HepG2 (cell line): Measurements from ENCODE around the gene FGFBP1. TPM values are rescaled to one million over a fixed set of nuclear protein-coding genes. Genes with fewer than 3 reads are reported as not detected.

Source experiments
- ATAC-seq: fragments of 200-7000 bp; cut with Tn5 transposase; 3 replicates; pipeline ENCODE4 v1.9.1; 2020; ENCODE audit warnings: mild to moderate bottlenecking, moderate library complexity
- BruUV-seq: library from RNA; stranded (reverse); fragments of 400-500 nt; replicated peaks from 2 replicates; lab custom pipeline; 2021; lab: Mats Ljungman, UMichigan
- CTCF ChIA-PET: fragments of 300-600 bp; formaldehyde crosslinking; extraction: SDS; loops from one replicate; lab custom pipeline; 2021; ENCODE audit warnings: low total read pairs, inconsistent platforms, low intra/inter-chr PET ratio; lab: Yijun Ruan, JAX
- POLR2A ChIA-PET: fragments of 350-600 bp; sonication (Branson Sonifier 250); formaldehyde crosslinking; loops from one replicate; lab custom pipeline; 2020; ENCODE audit warnings: antibody characterized with exemption, inconsistent platforms; lab: Yijun Ruan, JAX
- DNase-seq: peaks from one replicate; pipeline ENCODE4 v3.0.0-alpha.2; 2015; ENCODE audit warnings: low spot score
- FAIRE-seq: peaks from 3 replicates; lab custom pipeline; 2011; peaks lifted over from hg19 to GRCh38; lab: Jason Lieb, UNC
- H2AFZ ChIP-seq: one replicate; pipeline ENCODE4 v1.6.1; 2011; ENCODE audit warnings: low read length, inconsistent platforms
- H3K27ac ChIP-seq: fragments of 300-600 bp; 3 replicates; pipeline ENCODE4 v1.8.0; 2011; ENCODE audit warnings: mixed run types, mild to moderate bottlenecking, mixed read lengths, low read length, inconsistent platforms; ENCODE audit not compliant: insufficient read depth; ENCODE audit errors: extremely low read length
- H3K27me3 ChIP-seq, 2 experiments: fragments of 200-600 bp in 1 of 2; 2 replicates in 1 of 2; 3 replicates in 1 of 2; pipeline versions ENCODE4 v1.6.0 to v1.8.0; 2011; ENCODE audit warnings: low read length in 2 of 2, mild to moderate bottlenecking in 2 of 2, moderate library complexity in 2 of 2, inconsistent platforms in 1 of 2; ENCODE audit not compliant: insufficient read depth in 2 of 2, control insufficient read depth in 1 of 2
- H3K36me3 ChIP-seq, 2 experiments: fragments of 200-600 bp in 1 of 2; replicated peaks in 1 of 2; 2 replicates in 1 of 2; 3 replicates in 1 of 2; pipeline versions ENCODE4 v1.5.1 to v1.8.0; 2011; ENCODE audit warnings: low read length in 2 of 2, inconsistent platforms in 1 of 2; ENCODE audit not compliant: insufficient read depth in 2 of 2, control insufficient read depth in 1 of 2
- H3K4me1 ChIP-seq: 2 replicates; pipeline ENCODE4 v1.5.1; 2012; ENCODE audit warnings: low read length, inconsistent platforms; ENCODE audit not compliant: insufficient read depth
- H3K4me2 ChIP-seq: 2 replicates; pipeline ENCODE4 v1.6.0; 2011; ENCODE audit warnings: low read depth, low read length, inconsistent platforms
- H3K4me3 ChIP-seq, 3 experiments: fragments of 200-600 bp in 1 of 3; sonication (generic), shearing (Covaris generic) in 1 of 3; replicated peaks in 1 of 3; 2 replicates each; pipeline ENCODE4 v1.5.1; 2011 to 2016; ENCODE audit warnings: low read length in 3 of 3, inconsistent platforms in 2 of 3, low read depth in 2 of 3, mild to moderate bottlenecking in 2 of 3, control low read depth in 1 of 3, mixed read lengths in 1 of 3; ENCODE audit not compliant: insufficient read depth in 1 of 3
- H3K79me2 ChIP-seq: one replicate; pipeline ENCODE4 v1.6.1; 2011; ENCODE audit warnings: low read length, inconsistent platforms; ENCODE audit not compliant: insufficient read depth
- H3K9ac ChIP-seq: 2 replicates; pipeline ENCODE4 v1.6.0; 2011; ENCODE audit warnings: mild to moderate bottlenecking, low read depth, low read length, inconsistent platforms; ENCODE audit not compliant: insufficient read depth
- H3K9me3 ChIP-seq: 2 replicates; pipeline ENCODE4 v1.5.1; 2012; ENCODE audit warnings: mild to moderate bottlenecking, low read length
- H4K20me1 ChIP-seq: 2 replicates; pipeline ENCODE4 v1.6.0; 2011; ENCODE audit warnings: inconsistent platforms, mild to moderate bottlenecking, low read length, moderate library complexity; ENCODE audit not compliant: insufficient read depth
- AKAP8 ChIP-seq: sonication (generic); formaldehyde crosslinking; IDR thresholded peaks from 2 replicates; pipeline ENCODE4 v1.5.1; 2020; ENCODE audit warnings: mild to moderate bottlenecking, missing genetic modification reagents
- CBX5 ChIP-seq: sonication (generic); formaldehyde crosslinking; IDR thresholded peaks from 2 replicates; pipeline ENCODE4 v1.4.0; 2020; ENCODE audit warnings: missing genetic modification reagents, borderline replicate concordance
- HNF1B ChIP-seq: sonication (generic); formaldehyde crosslinking; IDR thresholded peaks from 2 replicates; pipeline ENCODE4 v1.5.1; 2020; ENCODE audit warnings: mild to moderate bottlenecking, moderate library complexity, missing genetic modification reagents
- HNRNPUL1 ChIP-seq: fragments of 200-400 bp; formaldehyde crosslinking; IDR thresholded peaks from 2 replicates; pipeline ENCODE4 v1.6.1; 2017; ENCODE audit warnings: low read depth, mild to moderate bottlenecking, low read length, moderate library complexity
- MZF1 ChIP-seq: sonication (generic); formaldehyde crosslinking; IDR thresholded peaks from 2 replicates; pipeline ENCODE4 v1.8.1; 2023; ENCODE audit warnings: mild to moderate bottlenecking, missing genetic modification reagents, borderline replicate concordance
- POLR2AphosphoS5 ChIP-seq: IDR thresholded peaks from 2 replicates; pipeline ENCODE4 v1.6.1; 2012; ENCODE audit warnings: low read depth, low read length
- RARA ChIP-seq: IDR thresholded peaks from 2 replicates; pipeline ENCODE4 v1.6.1; 2016; ENCODE audit warnings: missing genetic modification reagents, missing compliant biosample characterization
- SMARCC2 ChIP-seq: fragments of 450-650 bp; IDR thresholded peaks from 2 replicates; pipeline ENCODE4 v1.6.1; 2017; ENCODE audit warnings: antibody characterized with exemption, mild to moderate bottlenecking
- ZNF3 ChIP-seq: IDR thresholded peaks from 2 replicates; pipeline ENCODE4 v1.7.0; 2017; ENCODE audit warnings: inconsistent platforms
- WGBS: methylation state at CpG from one replicate; pipeline ENCODE4 v1.1.6; 2017; ENCODE audit warnings: low lambda C conversion rate; 5-methylcytosine and 5-hydroxymethylcytosine counted together
- in situ Hi-C: cut with HindIII; loops from 2 replicates; pipeline ENCODE4 v1.10.0; 2017; ENCODE audit warnings: low pct_unique_long_range_greater_than_20kb; ENCODE audit not compliant: extremely low pct_ligation_motif_present
- intact Hi-C: fragments of 100-400 bp; cut with micrococcal nuclease; formaldehyde crosslinking; loops from one replicate; pipeline ENCODE4 v1.10.0; 2022; ENCODE audit not compliant: unreplicated experiment
- polyA plus RNA-seq, 8 experiments: library from polyadenylated mRNA; depleted of rRNA in 3 of 8; stranded (reverse) in 7 of 8; unstranded in 1 of 8; fragments of >200 nt; fragmentation: Illumina TruSeq in 4 of 8; extraction: Trizol in 4 of 8; gene quantifications; 2 replicates each; pipeline versions ENCODE4 v1.2.1 to v1.2.3, GENCODE V29; 2011 to 2016; ENCODE audit warnings: low read depth in 4 of 8, missing spikeins in 1 of 8, mixed read lengths in 1 of 8; ENCODE audit not compliant: insufficient read depth in 1 of 8
- total RNA-seq, 5 experiments: library from RNA; depleted of rRNA; stranded (reverse); fragments of >200 nt; fragmentation: Illumina TruSeq; extraction: Trizol; gene quantifications; 2 replicates each; pipeline ENCODE4 v1.2.3, GENCODE V29; 2016; ENCODE audit warnings: low read depth in 1 of 5
- TF ChIP-seq, protein P1 (sequence below): sonication (generic); formaldehyde crosslinking; IDR thresholded peaks from 2 replicates; pipeline ENCODE4 v1.9.0; 2022; ENCODE audit warnings: missing genetic modification reagents, mild to moderate bottlenecking, borderline replicate concordance
- TF ChIP-seq, protein P2 (sequence below): sonication (generic); formaldehyde crosslinking; IDR thresholded peaks from 2 replicates; pipeline ENCODE4 v1.4.0; 2020; ENCODE audit warnings: mild to moderate bottlenecking, low read depth, missing genetic modification reagents
- TF ChIP-seq, protein P3 (sequence below): sonication (generic); formaldehyde crosslinking; IDR thresholded peaks from 2 replicates; pipeline ENCODE4 v1.4.0; 2020; ENCODE audit warnings: mild to moderate bottlenecking, low read depth, missing genetic modification reagents

The FGFBP1 gene
- total and polyA plus RNA-seq, 2 of the 13 experiments (the other 11 are each of a cell fraction or from before 2014, with no cell fraction given): not detected

DNA sequence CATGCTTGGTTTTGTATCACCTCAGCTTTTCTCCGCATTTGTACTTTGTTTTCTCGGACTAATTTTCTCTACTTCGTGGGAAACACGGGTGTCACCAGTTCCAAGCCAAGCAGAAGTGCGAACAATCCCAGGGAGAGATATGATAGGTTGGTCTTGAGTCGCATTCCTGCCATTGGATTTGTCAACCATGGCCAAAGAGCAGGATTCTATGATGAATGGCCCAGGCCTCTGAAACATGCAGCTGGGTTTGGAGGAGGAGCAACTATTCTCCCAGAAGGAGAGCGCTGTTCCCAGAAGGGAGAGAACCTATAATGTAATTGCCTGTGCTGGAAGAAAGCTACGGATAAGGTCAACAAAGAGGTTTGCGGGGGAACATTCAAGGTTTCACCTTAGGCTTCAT, 10.3 kb upstream of the FGFBP1 start:
- in situ Hi-C loops (no loop called here), intact Hi-C loops (no loop called here)
- no TSS peak for BruUV-seq
- no peaks in the 10 kb centered on the region for H3K9me3 ChIP-seq
- TF ChIP-seq CBX5 (no peak), MZF1 (no peak), POLR2AphosphoS5 (no peak), HNRNPUL1 (no peak), HNF1B (no peak), SMARCC2 (no peak), AKAP8 (CRISPR knock-in tag) (no peak), ZNF3 (CRISPR knock-in tag) (no peak), RARA (CRISPR knock-in tag) (no peak)
- TF ChIP-seq, protein P1, sequence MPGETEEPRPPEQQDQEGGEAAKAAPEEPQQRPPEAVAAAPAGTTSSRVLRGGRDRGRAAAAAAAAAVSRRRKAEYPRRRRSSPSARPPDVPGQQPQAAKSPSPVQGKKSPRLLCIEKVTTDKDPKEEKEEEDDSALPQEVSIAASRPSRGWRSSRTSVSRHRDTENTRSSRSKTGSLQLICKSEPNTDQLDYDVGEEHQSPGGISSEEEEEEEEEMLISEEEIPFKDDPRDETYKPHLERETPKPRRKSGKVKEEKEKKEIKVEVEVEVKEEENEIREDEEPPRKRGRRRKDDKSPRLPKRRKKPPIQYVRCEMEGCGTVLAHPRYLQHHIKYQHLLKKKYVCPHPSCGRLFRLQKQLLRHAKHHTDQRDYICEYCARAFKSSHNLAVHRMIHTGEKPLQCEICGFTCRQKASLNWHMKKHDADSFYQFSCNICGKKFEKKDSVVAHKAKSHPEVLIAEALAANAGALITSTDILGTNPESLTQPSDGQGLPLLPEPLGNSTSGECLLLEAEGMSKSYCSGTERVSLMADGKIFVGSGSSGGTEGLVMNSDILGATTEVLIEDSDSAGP: no peak
- TF ChIP-seq, protein P2, sequence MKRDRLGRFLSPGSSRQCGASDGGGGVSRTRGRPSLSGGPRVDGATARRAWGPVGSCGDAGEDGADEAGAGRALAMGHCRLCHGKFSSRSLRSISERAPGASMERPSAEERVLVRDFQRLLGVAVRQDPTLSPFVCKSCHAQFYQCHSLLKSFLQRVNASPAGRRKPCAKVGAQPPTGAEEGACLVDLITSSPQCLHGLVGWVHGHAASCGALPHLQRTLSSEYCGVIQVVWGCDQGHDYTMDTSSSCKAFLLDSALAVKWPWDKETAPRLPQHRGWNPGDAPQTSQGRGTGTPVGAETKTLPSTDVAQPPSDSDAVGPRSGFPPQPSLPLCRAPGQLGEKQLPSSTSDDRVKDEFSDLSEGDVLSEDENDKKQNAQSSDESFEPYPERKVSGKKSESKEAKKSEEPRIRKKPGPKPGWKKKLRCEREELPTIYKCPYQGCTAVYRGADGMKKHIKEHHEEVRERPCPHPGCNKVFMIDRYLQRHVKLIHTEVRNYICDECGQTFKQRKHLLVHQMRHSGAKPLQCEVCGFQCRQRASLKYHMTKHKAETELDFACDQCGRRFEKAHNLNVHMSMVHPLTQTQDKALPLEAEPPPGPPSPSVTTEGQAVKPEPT: no peak
- TF ChIP-seq, protein P3, sequence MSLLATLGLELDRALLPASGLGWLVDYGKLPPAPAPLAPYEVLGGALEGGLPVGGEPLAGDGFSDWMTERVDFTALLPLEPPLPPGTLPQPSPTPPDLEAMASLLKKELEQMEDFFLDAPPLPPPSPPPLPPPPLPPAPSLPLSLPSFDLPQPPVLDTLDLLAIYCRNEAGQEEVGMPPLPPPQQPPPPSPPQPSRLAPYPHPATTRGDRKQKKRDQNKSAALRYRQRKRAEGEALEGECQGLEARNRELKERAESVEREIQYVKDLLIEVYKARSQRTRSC (CRISPR knock-in tag): no peak
- H3K36me3 ChIP-seq: no peaks in the 10 kb centered on the region
- ChIA-PET CTCF (no interaction called here), POLR2A (no interaction called here)
- H3K9ac ChIP-seq: no peak overlapping the region
- H3K4me3 ChIP-seq: no peak overlapping the region
- ATAC-seq (no peak), DNase-seq (no peak), FAIRE-seq (no peak)
- no peaks in the 10 kb centered on the region; a peak in 1 of 5 replicates for H3K27me3 ChIP-seq
- no peak overlapping the region for H3K4me2 ChIP-seq
- H2AFZ ChIP-seq: no peak overlapping the region
- H3K79me2 ChIP-seq: no peaks in the 10 kb centered on the region
- 36% methylated on average over 9 of the region's 9 CpGs for WGBS
- no peaks in the 10 kb centered on the region for H4K20me1 ChIP-seq
- no peaks in the 10 kb centered on the region for H3K4me1 ChIP-seq
- no peak overlapping the region for H3K27ac ChIP-seq
